A549 (cell line): Measurements from ENCODE around the gene PFKFB4. TPM values are rescaled to one million over a fixed set of nuclear protein-coding genes. Genes with fewer than 3 reads are reported as not detected.

Source experiments
- ATAC-seq, 2 experiments: fragments of 200-7000 bp in 1 of 2; fragments of >200 bp in 1 of 2; cut with Nextera tagmentation in 1 of 2; cut with Tn5 transposase in 1 of 2; 3 replicates each; pipeline versions ENCODE4 v1.8.0 to v1.9.1; 2018 to 2020; ENCODE audit warnings: mild to moderate bottlenecking in 1 of 2, moderate library complexity in 1 of 2
- CTCF ChIA-PET: fragments of 300-600 bp; sonication (Branson Sonifier 250); formaldehyde crosslinking; extraction: SDS; loops from one replicate; lab custom pipeline; 2021; ENCODE audit warnings: antibody characterized with exemption, inconsistent platforms; lab: Yijun Ruan, JAX
- POLR2A ChIA-PET: fragments of 350-600 bp; formaldehyde crosslinking; extraction: SDS; loops from one replicate; lab custom pipeline; 2021; ENCODE audit warnings: antibody characterized with exemption, inconsistent platforms; lab: Yijun Ruan, JAX
- DNase-seq, 2 experiments: peaks; one replicate each; pipeline versions ENCODE4 v3.0.0 to v3.0.0-alpha.2; 2011 to 2016; ENCODE audit warnings: low read depth in 1 of 2, low spot score in 1 of 2
- FAIRE-seq: peaks from 2 replicates; lab custom pipeline; 2011; peaks lifted over from hg19 to GRCh38; lab: Jason Lieb, UNC
- H3K27ac ChIP-seq, 2 experiments: fragments of >200 bp; sonication (Bioruptor Twin); formaldehyde crosslinking; 3 replicates each; pipeline ENCODE4 v1.5.1; 2016 to 2017
- H3K4me1 ChIP-seq: fragments of >200 bp; sonication (Bioruptor Twin); formaldehyde crosslinking; 3 replicates; pipeline ENCODE4 v1.6.1; 2016
- H3K4me2 ChIP-seq: fragments of >200 bp; sonication (Bioruptor Twin); formaldehyde crosslinking; 3 replicates; pipeline ENCODE4 v1.6.1; 2016
- H3K4me3 ChIP-seq: fragments of >200 bp; sonication (Bioruptor Twin); formaldehyde crosslinking; 3 replicates; pipeline ENCODE4 v1.5.1; 2016
- H3K9me3 ChIP-seq: fragments of >200 bp; sonication (Bioruptor Twin); formaldehyde crosslinking; 3 replicates; pipeline ENCODE4 v1.6.1; 2016
- CBX2 ChIP-seq: fragments of 200-600 bp; sonication (generic); IDR thresholded peaks from 2 replicates; pipeline ENCODE4 v1.6.1; 2016; ENCODE audit warnings: low read depth, mild to moderate bottlenecking, borderline replicate concordance
- CHD4 ChIP-seq: fragments of 200-600 bp; sonication (generic); IDR thresholded peaks from 2 replicates; pipeline ENCODE4 v1.6.1; 2016; ENCODE audit warnings: antibody characterized with exemption, mild to moderate bottlenecking, borderline replicate concordance
- EHF ChIP-seq: fragments of 250-450 bp; sonication (Bioruptor Pico); IDR thresholded peaks from 2 replicates; pipeline ENCODE4 v1.5.0; 2020; ENCODE audit warnings: mild to moderate bottlenecking
- ESRRA ChIP-seq: fragments of 150-350 bp; IDR thresholded peaks from 2 replicates; pipeline ENCODE4 v1.6.1; 2014; ENCODE audit warnings: mild to moderate bottlenecking, low read length, borderline replicate concordance
- FOSB ChIP-seq: fragments of 250-450 bp; sonication (Bioruptor Pico); IDR thresholded peaks from 2 replicates; pipeline ENCODE4 v1.5.0; 2020; ENCODE audit warnings: mild to moderate bottlenecking, moderate library complexity
- FOSL2 ChIP-seq, 2 experiments: fragments of 450-650 bp in 1 of 2; fragments of >200 bp in 1 of 2; sonication (Bioruptor Twin) in 1 of 2; formaldehyde crosslinking; IDR thresholded peaks; 2 replicates each; pipeline versions ENCODE4 v1.5.0 to v1.6.1; 2016 to 2020; ENCODE audit warnings: mild to moderate bottlenecking in 1 of 2, moderate library complexity in 1 of 2
- FOXS1 ChIP-seq: fragments of 250-450 bp; sonication (Bioruptor Pico); IDR thresholded peaks from 2 replicates; pipeline ENCODE4 v1.5.0; 2020; ENCODE audit warnings: mild to moderate bottlenecking, moderate library complexity
- HDAC2 ChIP-seq: fragments of 200-600 bp; sonication (generic); IDR thresholded peaks from 2 replicates; pipeline ENCODE4 v1.6.1; 2016
- HOXB13 ChIP-seq: fragments of 250-450 bp; sonication (Bioruptor Pico); IDR thresholded peaks from 2 replicates; pipeline ENCODE4 v1.5.0; 2020; ENCODE audit warnings: low read depth, mild to moderate bottlenecking, moderate library complexity
- JUNB ChIP-seq: fragments of >200 bp; sonication (Bioruptor Twin); formaldehyde crosslinking; IDR thresholded peaks from 2 replicates; pipeline ENCODE4 v1.6.1; 2016
- NPAS2 ChIP-seq: fragments of 250-450 bp; sonication (Bioruptor Pico); IDR thresholded peaks from 2 replicates; pipeline ENCODE4 v1.8.0; 2022; ENCODE audit warnings: mild to moderate bottlenecking, moderate library complexity, borderline replicate concordance
- PHF8 ChIP-seq: fragments of 200-600 bp; sonication (generic); IDR thresholded peaks from 2 replicates; pipeline ENCODE4 v1.6.1; 2016; ENCODE audit warnings: low read depth, mild to moderate bottlenecking, antibody characterized with exemption, moderate library complexity, borderline replicate concordance
- POLR2A ChIP-seq: IDR thresholded peaks from 2 replicates; pipeline ENCODE4 v1.6.1; 2012; ENCODE audit warnings: mild to moderate bottlenecking, low read length
- ZC3H11A ChIP-seq: fragments of 450-650 bp; IDR thresholded peaks from 2 replicates; pipeline ENCODE4 v1.6.1; 2014; ENCODE audit warnings: antibody characterized with exemption, mild to moderate bottlenecking
- ZNF302 ChIP-seq: fragments of 250-450 bp; sonication (Bioruptor Pico); IDR thresholded peaks from 2 replicates; pipeline ENCODE4 v1.9.0; 2021; ENCODE audit warnings: inconsistent platforms, mild to moderate bottlenecking, moderate library complexity
- WGBS: methylation state at CpG from one replicate; pipeline ENCODE4 v1.1.6; 2017; ENCODE audit errors: missing lambda C conversion rate; 5-methylcytosine and 5-hydroxymethylcytosine counted together
- polyA plus RNA-seq, 4 experiments: library from polyadenylated mRNA; depleted of rRNA in 3 of 4; stranded (reverse); fragments of >200 nt; fragmentation: RNase III in 1 of 4; extraction: RNeasy Plus Mini Kit Qiagen cat#74134 plus additional on column Dnase treatment in 1 of 4; gene quantifications; 2 replicates in 3 of 4; 3 replicates in 1 of 4; pipeline ENCODE4 v1.2.3, GENCODE V29; 2011 to 2017
- TF ChIP-seq, protein P1 (sequence below): fragments of 200-600 bp; sonication (generic); IDR thresholded peaks from 2 replicates; pipeline ENCODE4 v1.6.1; 2016; ENCODE audit warnings: antibody characterized with exemption, mild to moderate bottlenecking, moderate library complexity
- TF ChIP-seq, protein P2 (sequence below): fragments of 250-450 bp; sonication (Bioruptor Pico); IDR thresholded peaks from 2 replicates; pipeline ENCODE4 v1.5.0; 2021; ENCODE audit warnings: mild to moderate bottlenecking, moderate library complexity, borderline replicate concordance

Gene PFKFB4
- polyA plus RNA-seq, 2 of the 4 experiments (the other 2 are of a cell fraction), result 8.4 to 20.9 TPM

DNA sequence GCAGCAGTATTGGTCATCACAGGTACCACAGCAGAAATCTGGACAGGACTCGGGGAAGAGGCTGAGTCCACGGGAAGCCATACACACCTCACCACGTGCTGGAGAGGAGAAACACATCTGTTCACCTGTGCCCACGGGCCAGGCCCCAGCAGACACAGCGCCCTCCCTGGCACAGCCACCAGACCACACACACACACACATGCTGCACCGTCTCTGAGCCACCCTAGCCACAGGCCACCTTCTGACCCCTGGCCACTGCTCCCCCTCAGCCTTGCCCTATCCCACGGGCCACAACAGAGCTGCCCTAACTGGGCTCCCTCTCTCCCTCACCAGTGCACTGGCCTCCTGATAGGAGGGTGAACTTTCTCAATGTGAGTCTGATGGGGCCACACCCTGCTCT, 55.4 kb downstream of the PFKFB4 start (continued):
- TF ChIP-seq NPAS2 (CRISPR knock-in tag), result no peak
- TF ChIP-seq POLR2A, result no peak
- TF ChIP-seq ZC3H11A, result no peak
- TF ChIP-seq FOXS1, result no peak
- TF ChIP-seq FOSL2 (IDR thresholded peaks at IDR 0.05), result no peak
- TF ChIP-seq FOSL2 (CRISPR knock-in tag; IDR thresholded peaks at IDR 0.05), result no peak
- TF ChIP-seq HOXB13 (CRISPR knock-in tag), result no peak
- TF ChIP-seq, all 56 proteins: peak for 0

- Histone ChIP-seq H3K27ac (no peak overlapping the region), H3K4me1 (peaks cover 18% of the 10 kb centered on the region), H3K4me3 (no peak overlapping the region)
- WGBS, result 100% methylated on average over 4 of the region's 5 CpGs
- CTCF ChIA-PET, result interaction anchor here (0.6 to 1.6 kb wide), 3 partner anchors 11 to 64 kb away, joined by 3 read pairs; no protein-coding TSS in a partner anchor
- ATAC-seq (no peak), DNase-seq (no peak), FAIRE-seq (no peak)
- no peak for TF ChIP-seq CBX2
- TF ChIP-seq HDAC2, result no peak
- TF ChIP-seq, protein P1, sequence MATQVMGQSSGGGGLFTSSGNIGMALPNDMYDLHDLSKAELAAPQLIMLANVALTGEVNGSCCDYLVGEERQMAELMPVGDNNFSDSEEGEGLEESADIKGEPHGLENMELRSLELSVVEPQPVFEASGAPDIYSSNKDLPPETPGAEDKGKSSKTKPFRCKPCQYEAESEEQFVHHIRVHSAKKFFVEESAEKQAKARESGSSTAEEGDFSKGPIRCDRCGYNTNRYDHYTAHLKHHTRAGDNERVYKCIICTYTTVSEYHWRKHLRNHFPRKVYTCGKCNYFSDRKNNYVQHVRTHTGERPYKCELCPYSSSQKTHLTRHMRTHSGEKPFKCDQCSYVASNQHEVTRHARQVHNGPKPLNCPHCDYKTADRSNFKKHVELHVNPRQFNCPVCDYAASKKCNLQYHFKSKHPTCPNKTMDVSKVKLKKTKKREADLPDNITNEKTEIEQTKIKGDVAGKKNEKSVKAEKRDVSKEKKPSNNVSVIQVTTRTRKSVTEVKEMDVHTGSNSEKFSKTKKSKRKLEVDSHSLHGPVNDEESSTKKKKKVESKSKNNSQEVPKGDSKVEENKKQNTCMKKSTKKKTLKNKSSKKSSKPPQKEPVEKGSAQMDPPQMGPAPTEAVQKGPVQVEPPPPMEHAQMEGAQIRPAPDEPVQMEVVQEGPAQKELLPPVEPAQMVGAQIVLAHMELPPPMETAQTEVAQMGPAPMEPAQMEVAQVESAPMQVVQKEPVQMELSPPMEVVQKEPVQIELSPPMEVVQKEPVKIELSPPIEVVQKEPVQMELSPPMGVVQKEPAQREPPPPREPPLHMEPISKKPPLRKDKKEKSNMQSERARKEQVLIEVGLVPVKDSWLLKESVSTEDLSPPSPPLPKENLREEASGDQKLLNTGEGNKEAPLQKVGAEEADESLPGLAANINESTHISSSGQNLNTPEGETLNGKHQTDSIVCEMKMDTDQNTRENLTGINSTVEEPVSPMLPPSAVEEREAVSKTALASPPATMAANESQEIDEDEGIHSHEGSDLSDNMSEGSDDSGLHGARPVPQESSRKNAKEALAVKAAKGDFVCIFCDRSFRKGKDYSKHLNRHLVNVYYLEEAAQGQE, result no peak
- no peak for TF ChIP-seq CHD4
- no peak for TF ChIP-seq JUNB
- TF ChIP-seq, protein P2, sequence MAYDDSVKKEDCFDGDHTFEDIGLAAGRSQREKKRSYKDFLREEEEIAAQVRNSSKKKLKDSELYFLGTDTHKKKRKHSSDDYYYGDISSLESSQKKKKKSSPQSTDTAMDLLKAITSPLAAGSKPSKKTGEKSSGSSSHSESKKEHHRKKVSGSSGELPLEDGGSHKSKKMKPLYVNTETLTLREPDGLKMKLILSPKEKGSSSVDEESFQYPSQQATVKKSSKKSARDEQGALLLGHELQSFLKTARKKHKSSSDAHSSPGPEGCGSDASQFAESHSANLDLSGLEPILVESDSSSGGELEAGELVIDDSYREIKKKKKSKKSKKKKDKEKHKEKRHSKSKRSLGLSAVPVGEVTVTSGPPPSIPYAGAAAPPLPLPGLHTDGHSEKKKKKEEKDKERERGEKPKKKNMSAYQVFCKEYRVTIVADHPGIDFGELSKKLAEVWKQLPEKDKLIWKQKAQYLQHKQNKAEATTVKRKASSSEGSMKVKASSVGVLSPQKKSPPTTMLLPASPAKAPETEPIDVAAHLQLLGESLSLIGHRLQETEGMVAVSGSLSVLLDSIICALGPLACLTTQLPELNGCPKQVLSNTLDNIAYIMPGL (CRISPR knock-in tag), result no peak
- TF ChIP-seq ESRRA, result no peak
- no peak for TF ChIP-seq FOSB
- TF ChIP-seq PHF8, result no peak
- no peak for TF ChIP-seq ZNF302 (CRISPR knock-in tag)
- no peak for TF ChIP-seq ZC3H11A
- no peak for TF ChIP-seq FOXS1
- TF ChIP-seq EHF, result no peak
- TF ChIP-seq, all 56 proteins: peak for 0
- no peak overlapping the region for H3K4me2 ChIP-seq
- POLR2A ChIA-PET, result no interaction called here
- H3K9me3 ChIP-seq, result no peaks in the 10 kb centered on the region
Measured at GRCh38 chr3:48500656-48501055, 55.9 kb downstream of the PFKFB4 start.

- Histone ChIP-seq H3K4me2 (no peak overlapping the region), H3K27ac (no peak overlapping the region), H3K4me1 (no peaks in the 10 kb centered on the region), H3K4me3 (no peak overlapping the region), H3K9me3 (no peaks in the 10 kb centered on the region)
- no peak for DNase-seq
- TF ChIP-seq JUNB, result no peak
- no peak for ATAC-seq
- 98% methylated on average over 3 of the region's 3 CpGs for WGBS
- no peak for FAIRE-seq
- ChIA-PET CTCF (interaction anchor here (0.7 to 2.1 kb wide), 2 partner anchors 49 to 92 kb away, joined by 4 to 6 read pairs; no protein-coding TSS in a partner anchor), POLR2A (no interaction called here)
Measured at GRCh38 chr3:48493203-48493501, 63.5 kb downstream of the PFKFB4 start.
